ENCODE results near the gene DUSP22.

DNA sequence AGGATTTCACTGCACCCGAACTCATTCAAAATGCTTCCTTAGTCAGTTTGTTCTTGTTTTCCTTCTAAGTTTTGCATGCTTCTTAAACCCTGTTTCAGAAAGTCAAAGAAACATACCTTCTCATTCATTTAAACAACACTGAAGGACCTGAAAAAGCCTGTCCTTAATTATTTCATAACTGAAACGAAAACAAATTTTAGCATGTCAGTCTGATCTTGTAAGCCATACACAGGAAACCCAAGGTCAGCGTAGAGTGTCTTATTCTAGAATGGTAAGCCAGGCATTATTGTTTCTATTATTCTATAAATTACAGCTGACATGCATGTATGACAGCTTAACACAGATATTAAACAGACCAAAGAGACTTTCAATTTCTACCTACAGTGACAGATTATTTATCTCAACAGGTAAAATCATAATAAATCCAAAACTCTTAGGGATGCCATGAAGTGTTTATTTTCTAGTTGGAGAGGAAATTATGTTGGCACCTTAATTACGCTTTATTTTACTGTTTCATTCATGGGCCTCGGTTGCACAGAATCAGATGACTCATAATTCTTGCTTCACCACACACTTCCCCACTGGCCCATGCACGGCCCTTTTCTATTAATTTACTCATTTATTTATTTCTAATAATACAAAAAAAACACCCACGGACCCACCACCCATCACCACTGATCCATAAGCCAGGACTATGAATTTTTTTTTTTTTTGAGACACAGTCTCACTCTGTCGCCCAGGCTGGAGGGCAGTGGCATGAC is 39.3 kb upstream of the DUSP22 start:
- no peak for TF ChIP-seq POLR2AphosphoS5 (IDR thresholded peaks at IDR 0.05; ENCODE audit: low read depth, low read length)
- TF ChIP-seq, protein P1, sequence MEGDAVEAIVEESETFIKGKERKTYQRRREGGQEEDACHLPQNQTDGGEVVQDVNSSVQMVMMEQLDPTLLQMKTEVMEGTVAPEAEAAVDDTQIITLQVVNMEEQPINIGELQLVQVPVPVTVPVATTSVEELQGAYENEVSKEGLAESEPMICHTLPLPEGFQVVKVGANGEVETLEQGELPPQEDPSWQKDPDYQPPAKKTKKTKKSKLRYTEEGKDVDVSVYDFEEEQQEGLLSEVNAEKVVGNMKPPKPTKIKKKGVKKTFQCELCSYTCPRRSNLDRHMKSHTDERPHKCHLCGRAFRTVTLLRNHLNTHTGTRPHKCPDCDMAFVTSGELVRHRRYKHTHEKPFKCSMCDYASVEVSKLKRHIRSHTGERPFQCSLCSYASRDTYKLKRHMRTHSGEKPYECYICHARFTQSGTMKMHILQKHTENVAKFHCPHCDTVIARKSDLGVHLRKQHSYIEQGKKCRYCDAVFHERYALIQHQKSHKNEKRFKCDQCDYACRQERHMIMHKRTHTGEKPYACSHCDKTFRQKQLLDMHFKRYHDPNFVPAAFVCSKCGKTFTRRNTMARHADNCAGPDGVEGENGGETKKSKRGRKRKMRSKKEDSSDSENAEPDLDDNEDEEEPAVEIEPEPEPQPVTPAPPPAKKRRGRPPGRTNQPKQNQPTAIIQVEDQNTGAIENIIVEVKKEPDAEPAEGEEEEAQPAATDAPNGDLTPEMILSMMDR (IDR thresholded peaks at IDR 0.05), result no peak
- TF ChIP-seq, protein P2, sequence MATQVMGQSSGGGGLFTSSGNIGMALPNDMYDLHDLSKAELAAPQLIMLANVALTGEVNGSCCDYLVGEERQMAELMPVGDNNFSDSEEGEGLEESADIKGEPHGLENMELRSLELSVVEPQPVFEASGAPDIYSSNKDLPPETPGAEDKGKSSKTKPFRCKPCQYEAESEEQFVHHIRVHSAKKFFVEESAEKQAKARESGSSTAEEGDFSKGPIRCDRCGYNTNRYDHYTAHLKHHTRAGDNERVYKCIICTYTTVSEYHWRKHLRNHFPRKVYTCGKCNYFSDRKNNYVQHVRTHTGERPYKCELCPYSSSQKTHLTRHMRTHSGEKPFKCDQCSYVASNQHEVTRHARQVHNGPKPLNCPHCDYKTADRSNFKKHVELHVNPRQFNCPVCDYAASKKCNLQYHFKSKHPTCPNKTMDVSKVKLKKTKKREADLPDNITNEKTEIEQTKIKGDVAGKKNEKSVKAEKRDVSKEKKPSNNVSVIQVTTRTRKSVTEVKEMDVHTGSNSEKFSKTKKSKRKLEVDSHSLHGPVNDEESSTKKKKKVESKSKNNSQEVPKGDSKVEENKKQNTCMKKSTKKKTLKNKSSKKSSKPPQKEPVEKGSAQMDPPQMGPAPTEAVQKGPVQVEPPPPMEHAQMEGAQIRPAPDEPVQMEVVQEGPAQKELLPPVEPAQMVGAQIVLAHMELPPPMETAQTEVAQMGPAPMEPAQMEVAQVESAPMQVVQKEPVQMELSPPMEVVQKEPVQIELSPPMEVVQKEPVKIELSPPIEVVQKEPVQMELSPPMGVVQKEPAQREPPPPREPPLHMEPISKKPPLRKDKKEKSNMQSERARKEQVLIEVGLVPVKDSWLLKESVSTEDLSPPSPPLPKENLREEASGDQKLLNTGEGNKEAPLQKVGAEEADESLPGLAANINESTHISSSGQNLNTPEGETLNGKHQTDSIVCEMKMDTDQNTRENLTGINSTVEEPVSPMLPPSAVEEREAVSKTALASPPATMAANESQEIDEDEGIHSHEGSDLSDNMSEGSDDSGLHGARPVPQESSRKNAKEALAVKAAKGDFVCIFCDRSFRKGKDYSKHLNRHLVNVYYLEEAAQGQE (IDR thresholded peaks at IDR 0.05; ENCODE audit: insufficient read depth in 1 of 2, low read depth in 2 of 2, low read length in 1 of 2), result no peak
